Neural crest cell (in vitro differentiated cells): ENCODE measurements around the gene C19orf25. TPM values are rescaled to one million over a fixed set of nuclear protein-coding genes. Genes with fewer than 3 reads are reported as not detected.

ENCODE experiments used
- DNase-seq: peaks from one replicate; pipeline ENCODE4 v3.0.0; 2021; ENCODE audit warnings: low read depth, mixed read lengths, low spot score
- H3K27ac Mint-ChIP-seq: one replicate; pipeline ENCODE4 v1.8.0; 2021; ENCODE audit warnings: mild to moderate bottlenecking, mixed read lengths; ENCODE audit not compliant: unreplicated experiment
- H3K27me3 Mint-ChIP-seq: 2 replicates; pipeline ENCODE4 v1.8.0; 2021; ENCODE audit warnings: low read depth, mild to moderate bottlenecking, mixed read lengths
- H3K36me3 Mint-ChIP-seq: 2 replicates; pipeline ENCODE4 v1.8.0; 2021; ENCODE audit warnings: low read depth, mild to moderate bottlenecking, mixed read lengths
- H3K4me1 Mint-ChIP-seq: 2 replicates; pipeline ENCODE4 v1.8.0; 2021; ENCODE audit warnings: mixed read lengths
- H3K4me3 Mint-ChIP-seq: one replicate; pipeline ENCODE4 v1.8.0; 2021; ENCODE audit warnings: mild to moderate bottlenecking, mixed read lengths
- H3K9me3 Mint-ChIP-seq: 2 replicates; pipeline ENCODE4 v1.8.0; 2021; ENCODE audit warnings: mixed read lengths
- CTCF ChIP-seq: fragments of 200-600 bp; sonication (generic); conservative IDR thresholded peaks from 2 replicates; pipeline ENCODE4 v1.5.0; 2021; ENCODE audit warnings: antibody characterized with exemption, mild to moderate bottlenecking
- total RNA-seq: library from RNA; stranded (reverse); gene quantifications from 2 replicates; pipeline ENCODE4 v1.2.1, GENCODE V29; 2021

The C19orf25 gene
- total RNA-seq, 1 donor from 2014 or later: 41.5 TPM

GRCh38 chr19:1435378-1435989 is 43.5 kb downstream of the C19orf25 start:
- H3K36me3 Mint-ChIP-seq: peaks cover 15% of the 10 kb centered on the region
- H3K4me1 Mint-ChIP-seq: peaks cover 14% of the 10 kb centered on the region
- H3K27ac Mint-ChIP-seq: peak overlapping the region; percentile 94
- no peak for DNase-seq
- peak overlapping the region; percentile 58 for H3K4me3 Mint-ChIP-seq
- TF ChIP-seq CTCF: no peak
- H3K9me3 Mint-ChIP-seq: no peaks in the 10 kb centered on the region
- H3K27me3 Mint-ChIP-seq: peaks cover 5% of the 10 kb centered on the region

GRCh38 chr19:1434577-1435060 is 44.4 kb downstream of the C19orf25 start:
- H3K4me3 Mint-ChIP-seq: no peak overlapping the region
- H3K27me3 Mint-ChIP-seq: peaks cover 5% of the 10 kb centered on the region
- H3K9me3 Mint-ChIP-seq: no peaks in the 10 kb centered on the region
- no peak for DNase-seq
- peaks cover 12% of the 10 kb centered on the region for H3K4me1 Mint-ChIP-seq
- peaks cover 11% of the 10 kb centered on the region for H3K36me3 Mint-ChIP-seq
- no peak for TF ChIP-seq CTCF
- H3K27ac Mint-ChIP-seq: no peak overlapping the region

- no peak overlapping the region for H3K27ac Mint-ChIP-seq
- peaks cover 5% of the 10 kb centered on the region for H3K27me3 Mint-ChIP-seq
- TF ChIP-seq CTCF: no peak
- peaks cover 9% of the 10 kb centered on the region for H3K4me1 Mint-ChIP-seq
- no peaks in the 10 kb centered on the region for H3K9me3 Mint-ChIP-seq
- no peak for DNase-seq
- no peak overlapping the region for H3K4me3 Mint-ChIP-seq
- peaks cover 8% of the 10 kb centered on the region for H3K36me3 Mint-ChIP-seq
These were observed 45.0 kb downstream of the C19orf25 start for GRCh38 chr19:1434040-1434366.

GRCh38 chr19:1433119-1434039 is 45.6 kb downstream of the C19orf25 start:
- Mint-ChIP-seq H3K9me3 (no peaks in the 10 kb centered on the region), H3K27me3 (peaks cover 5% of the 10 kb centered on the region), H3K4me3 (no peak overlapping the region), H3K4me1 (peaks cover 9% of the 10 kb centered on the region), H3K36me3 (peaks cover 8% of the 10 kb centered on the region), H3K27ac (no peak overlapping the region)
- no peak for TF ChIP-seq CTCF
- DNase-seq: no peak

- Mint-ChIP-seq H3K9me3 (no peaks in the 10 kb centered on the region), H3K4me3 (no peak overlapping the region), H3K27ac (no peak overlapping the region), H3K4me1 (peaks cover 4% of the 10 kb centered on the region), H3K27me3 (no peaks in the 10 kb centered on the region), H3K36me3 (peaks cover 3% of the 10 kb centered on the region)
- TF ChIP-seq CTCF: no peak
- no peak for DNase-seq
These were observed 46.5 kb downstream of the C19orf25 start for GRCh38 chr19:1432507-1432887.
